Measurements from ENCODE around the gene ZNF512. TPM values are rescaled to one million over a fixed set of nuclear protein-coding genes. Genes with fewer than 3 reads are reported as not detected.

ZNF512 gene
- total and polyA plus RNA-seq, 2 of the 13 experiments (the other 11 are each of a cell fraction or from before 2014, with no cell fraction given): 29.8 to 31.0 TPM

DNA sequence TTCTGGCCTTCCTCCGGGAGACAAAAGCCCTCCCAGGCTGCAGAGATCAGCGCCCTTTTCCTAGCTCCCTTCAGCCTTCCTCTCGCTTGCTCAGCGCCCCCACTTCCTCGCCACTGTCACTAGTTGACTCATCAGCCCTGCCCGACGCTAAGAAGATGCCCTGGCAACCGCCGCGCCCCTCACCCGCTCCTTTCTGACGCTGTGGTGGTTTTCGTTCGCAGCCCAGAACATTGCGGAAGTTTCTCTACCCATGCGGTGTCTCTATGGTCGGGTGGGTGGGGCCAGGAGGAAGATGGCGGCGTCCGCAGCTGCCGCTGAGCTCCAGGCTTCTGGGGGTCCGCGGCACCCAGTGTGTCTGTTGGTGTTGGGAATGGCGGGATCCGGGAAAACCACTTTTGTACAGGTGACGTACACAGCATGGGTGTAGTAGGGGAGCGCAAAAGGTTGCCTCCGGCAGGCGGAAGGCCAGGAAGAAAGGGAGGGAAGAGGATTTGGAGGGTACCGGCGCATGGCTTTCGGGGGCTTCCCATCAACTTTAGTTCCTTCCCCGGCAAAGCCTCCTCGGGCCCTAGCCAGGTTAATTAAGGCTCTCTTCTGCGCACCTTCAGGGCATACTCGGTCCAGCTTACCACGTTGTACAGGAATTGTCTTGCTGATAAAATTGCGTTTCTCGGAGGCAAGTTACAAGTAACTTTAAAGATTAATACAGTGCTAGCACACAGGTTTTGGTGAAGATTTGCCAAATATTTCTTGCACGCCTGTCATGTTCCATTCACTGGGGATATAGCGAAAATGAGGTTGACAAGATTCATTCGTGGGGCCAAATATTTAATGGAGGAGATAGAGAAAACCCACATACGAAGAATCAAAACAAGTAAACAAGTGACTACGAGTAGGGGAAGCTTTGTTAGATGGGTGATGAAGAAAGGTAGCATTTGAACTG is 46.2 kb downstream of the ZNF512 start, which contains the start of the genes CCDC121 and GPN1:
Gene CCDC121, minus strand, starts transcription at position 246 of the 943 bp plus-strand sequence. CDS start 1,213 bp downstream, outside the sequence.
Gene GPN1, plus strand, starts transcription at position 284 of the 943 bp plus-strand sequence. Its CDS starts 9 bp downstream, at position 293.
- Histone ChIP-seq H3K27ac (ENCODE audit: extremely low read length, insufficient read depth, low read length) (peak within 1 kb of the TSS; percentile 65), H2AFZ (ENCODE audit: low read length) (peak within 1 kb of the TSS; percentile 94), H4K20me1 (ENCODE audit: insufficient read depth, low read length) (no peaks in the 10 kb centered on the region), H3K4me1 (ENCODE audit: insufficient read depth, low read length) (peaks cover 24% of the 10 kb centered on the region), H3K9me3 (ENCODE audit: low read length) (no peaks in the 10 kb centered on the region), H3K79me2 (ENCODE audit: insufficient read depth, low read length) (peaks cover 10% of the 10 kb centered on the region), H3K36me3 (replicated peaks in 1 of 2; ENCODE audit: control insufficient read depth in 1 of 2, insufficient read depth in 2 of 2, low read length in 2 of 2) (peaks cover 7 to 33% of the 10 kb centered on the region in 2 experiments), H3K27me3 (ENCODE audit: control insufficient read depth in 1 of 2, insufficient read depth in 2 of 2, low read length in 2 of 2) (no peaks in the 10 kb centered on the region; a peak in 1 of 5 replicates), H3K4me2 (ENCODE audit: low read depth, low read length) (peak within 1 kb of the TSS; percentile 97), H3K9ac (ENCODE audit: insufficient read depth, low read depth, low read length) (peak within 1 kb of the TSS; percentile 89), H3K4me3 (replicated peaks in 1 of 3; ENCODE audit: insufficient read depth in 1 of 3, low read depth in 2 of 3, low read length in 3 of 3) (peak within 1 kb of the TSS; percentile 83 to 99 (median 97))
- intact Hi-C loops (cut with micrococcal nuclease; ENCODE audit: unreplicated experiment): loop anchor here (1.0 to 5.0 kb wide), 2 partner anchors 33 to 221 kb away; partner anchors contain the start of genes SLC4A1AP and SUPT7L
- ChIA-PET CTCF (ENCODE audit: low intra/inter-chr PET ratio, low total read pairs) (no interaction called here), POLR2A (interaction anchor here (0.6 to 2.9 kb wide), 11 partner anchors 16 to 558 kb away, joined by 3 to 25 read pairs (median 4); partner anchors contain the start of genes GTF3C2, NRBP1, OST4 and PPM1G)
- TSS peak; percentile 55 for BruUV-seq (replicated peaks)
- WGBS (ENCODE audit: low lambda C conversion rate): under 1% methylated on average over 44 of the region's 44 CpGs
- ATAC-seq: peak; percentile 98
- FAIRE-seq: no peak
- in situ Hi-C loops (cut with HindIII; ENCODE audit: extremely low pct_ligation_motif_present, low pct_unique_long_range_greater_than_20kb): no loop called here
- DNase-seq (ENCODE audit: low spot score): peak; percentile 88
- TF ChIP-seq ZNF569 (CRISPR knock-in tag; IDR thresholded peaks at IDR 0.05; ENCODE audit: borderline replicate concordance) (no peak), MIXL1 (CRISPR knock-in tag; IDR thresholded peaks at IDR 0.05) (no peak), MAFK (conservative IDR thresholded peaks at IDR 0.05 in 1 of 2, IDR thresholded peaks at IDR 0.05 in 1 of 2; ENCODE audit: low read length in 2 of 2) (no peak), MXI1 (IDR thresholded peaks at IDR 0.05; ENCODE audit: borderline replicate concordance, low read depth, low read length) (peak; percentile 98; the same call in 2 of the 3 replicates), ZNF547 (CRISPR knock-in tag; IDR thresholded peaks at IDR 0.05) (peak; percentile 76), KAT2B (IDR thresholded peaks at IDR 0.05; ENCODE audit: borderline replicate concordance, low read depth, low read length) (no peak), ZNF879 (CRISPR knock-in tag; IDR thresholded peaks at IDR 0.05) (peak; percentile 82), DNMT3B (CRISPR knock-in tag; conservative IDR thresholded peaks at IDR 0.05) (no peak), MEIS2 (CRISPR knock-in tag; IDR thresholded peaks at IDR 0.05) (peak; percentile 1; the same call in 1 of the 2 replicates), ZNF737 (CRISPR knock-in tag; IDR thresholded peaks at IDR 0.05; ENCODE audit: borderline replicate concordance) (peak; percentile 84; the same call in 1 of the 2 replicates), EEA1 (CRISPR knock-in tag; IDR thresholded peaks at IDR 0.05; ENCODE audit: borderline replicate concordance) (no peak), ZNF878 (CRISPR knock-in tag; IDR thresholded peaks at IDR 0.05) (peak; percentile 88; the same call in 1 of the 2 replicates), DNMT1 (CRISPR knock-in tag; IDR thresholded peaks at IDR 0.05) (peak; percentile 59; the same call in 1 of the 2 replicates), SMARCE1 (IDR thresholded peaks at IDR 0.05; ENCODE audit: borderline replicate concordance) (no peak), ZFX (CRISPR knock-in tag; IDR thresholded peaks at IDR 0.05; ENCODE audit: low read depth) (peak; percentile 90), MAFF (IDR thresholded peaks at IDR 0.05; ENCODE audit: low read depth, low read length) (no peak)
- TF ChIP-seq, protein P1, sequence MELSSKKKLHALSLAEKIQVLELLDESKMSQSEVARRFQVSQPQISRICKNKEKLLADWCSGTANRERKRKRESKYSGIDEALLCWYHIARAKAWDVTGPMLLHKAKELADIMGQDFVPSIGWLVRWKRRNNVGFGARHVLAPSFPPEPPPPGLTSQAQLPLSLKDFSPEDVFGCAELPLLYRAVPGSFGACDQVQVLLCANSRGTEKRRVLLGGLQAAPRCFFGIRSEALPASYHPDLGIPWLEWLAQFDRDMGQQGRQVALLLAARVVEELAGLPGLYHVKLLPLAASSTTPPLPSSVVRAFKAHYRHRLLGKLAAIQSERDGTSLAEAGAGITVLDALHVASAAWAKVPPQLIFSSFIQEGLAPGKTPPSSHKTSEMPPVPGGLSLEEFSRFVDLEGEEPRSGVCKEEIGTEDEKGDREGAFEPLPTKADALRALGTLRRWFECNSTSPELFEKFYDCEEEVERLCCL (CRISPR knock-in tag; IDR thresholded peaks at IDR 0.05; ENCODE audit: borderline replicate concordance): no peak
- TF ChIP-seq, protein P2, sequence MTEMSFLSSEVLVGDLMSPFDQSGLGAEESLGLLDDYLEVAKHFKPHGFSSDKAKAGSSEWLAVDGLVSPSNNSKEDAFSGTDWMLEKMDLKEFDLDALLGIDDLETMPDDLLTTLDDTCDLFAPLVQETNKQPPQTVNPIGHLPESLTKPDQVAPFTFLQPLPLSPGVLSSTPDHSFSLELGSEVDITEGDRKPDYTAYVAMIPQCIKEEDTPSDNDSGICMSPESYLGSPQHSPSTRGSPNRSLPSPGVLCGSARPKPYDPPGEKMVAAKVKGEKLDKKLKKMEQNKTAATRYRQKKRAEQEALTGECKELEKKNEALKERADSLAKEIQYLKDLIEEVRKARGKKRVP (CRISPR knock-in tag; IDR thresholded peaks at IDR 0.05): peak in 1 of 2 experiments; percentile 67; a peak in 1 of 4 replicates
- TF ChIP-seq, protein P3, sequence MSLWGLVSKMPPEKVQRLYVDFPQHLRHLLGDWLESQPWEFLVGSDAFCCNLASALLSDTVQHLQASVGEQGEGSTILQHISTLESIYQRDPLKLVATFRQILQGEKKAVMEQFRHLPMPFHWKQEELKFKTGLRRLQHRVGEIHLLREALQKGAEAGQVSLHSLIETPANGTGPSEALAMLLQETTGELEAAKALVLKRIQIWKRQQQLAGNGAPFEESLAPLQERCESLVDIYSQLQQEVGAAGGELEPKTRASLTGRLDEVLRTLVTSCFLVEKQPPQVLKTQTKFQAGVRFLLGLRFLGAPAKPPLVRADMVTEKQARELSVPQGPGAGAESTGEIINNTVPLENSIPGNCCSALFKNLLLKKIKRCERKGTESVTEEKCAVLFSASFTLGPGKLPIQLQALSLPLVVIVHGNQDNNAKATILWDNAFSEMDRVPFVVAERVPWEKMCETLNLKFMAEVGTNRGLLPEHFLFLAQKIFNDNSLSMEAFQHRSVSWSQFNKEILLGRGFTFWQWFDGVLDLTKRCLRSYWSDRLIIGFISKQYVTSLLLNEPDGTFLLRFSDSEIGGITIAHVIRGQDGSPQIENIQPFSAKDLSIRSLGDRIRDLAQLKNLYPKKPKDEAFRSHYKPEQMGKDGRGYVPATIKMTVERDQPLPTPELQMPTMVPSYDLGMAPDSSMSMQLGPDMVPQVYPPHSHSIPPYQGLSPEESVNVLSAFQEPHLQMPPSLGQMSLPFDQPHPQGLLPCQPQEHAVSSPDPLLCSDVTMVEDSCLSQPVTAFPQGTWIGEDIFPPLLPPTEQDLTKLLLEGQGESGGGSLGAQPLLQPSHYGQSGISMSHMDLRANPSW (CRISPR knock-in tag; IDR thresholded peaks at IDR 0.05; ENCODE audit: borderline replicate concordance): peak; percentile 94
